ENCODE results near the gene SPATA3. TPM values are rescaled to one million over a fixed set of nuclear protein-coding genes. Genes with fewer than 3 reads are reported as not detected.

Gene SPATA3
- total RNA-seq, 1 donor from 2014 or later = not detected

GRCh38 chr2:230981704-230982103 lies 14.2 kb upstream of the SPATA3 start:
- no peak for FAIRE-seq
- Histone ChIP-seq H3K4me3 (ENCODE audit: low read depth, low read length) (no peak overlapping the region), H3K27me3 (ENCODE audit: control insufficient read depth, insufficient read depth, low read length) (peaks cover 2% of the 10 kb centered on the region), H3K36me3 (ENCODE audit: control insufficient read depth, insufficient read depth, low read length) (no peaks in the 10 kb centered on the region)
- no peak for DNase-seq (ENCODE audit: low read depth)
- TF ChIP-seq CTCF (IDR thresholded peaks at IDR 0.05; ENCODE audit: insufficient read depth, low read length, severe bottlenecking) = no peak

- FAIRE-seq = no peak
- TF ChIP-seq CTCF (IDR thresholded peaks at IDR 0.05; ENCODE audit: insufficient read depth, low read length, severe bottlenecking) = no peak
- H3K27me3 ChIP-seq (ENCODE audit: control insufficient read depth, insufficient read depth, low read length) = peaks cover 2% of the 10 kb centered on the region
- no peak overlapping the region for H3K4me3 ChIP-seq (ENCODE audit: low read depth, low read length)
- DNase-seq (ENCODE audit: low read depth) = no peak
- H3K36me3 ChIP-seq (ENCODE audit: control insufficient read depth, insufficient read depth, low read length) = no peaks in the 10 kb centered on the region
Observed at GRCh38 chr2:230982126-230982525, 13.8 kb upstream of the SPATA3 start.

GRCh38 chr2:230982528-230982927 lies 13.4 kb upstream of the SPATA3 start:
- no peaks in the 10 kb centered on the region for H3K36me3 ChIP-seq (ENCODE audit: control insufficient read depth, insufficient read depth, low read length)
- H3K4me3 ChIP-seq (ENCODE audit: low read depth, low read length) = no peak overlapping the region
- TF ChIP-seq CTCF (IDR thresholded peaks at IDR 0.05; ENCODE audit: insufficient read depth, low read length, severe bottlenecking) = no peak
- FAIRE-seq (no peak), DNase-seq (ENCODE audit: low read depth) (no peak)
- H3K27me3 ChIP-seq (ENCODE audit: control insufficient read depth, insufficient read depth, low read length) = peaks cover 2% of the 10 kb centered on the region

GRCh38 chr2:230983566-230983965 lies 12.4 kb upstream of the SPATA3 start:
- no peak overlapping the region for H3K4me3 ChIP-seq (ENCODE audit: low read depth, low read length)
- no peak for TF ChIP-seq CTCF (IDR thresholded peaks at IDR 0.05; ENCODE audit: insufficient read depth, low read length, severe bottlenecking)
- peaks cover 2% of the 10 kb centered on the region for H3K27me3 ChIP-seq (ENCODE audit: control insufficient read depth, insufficient read depth, low read length)
- DNase-seq (ENCODE audit: low read depth) (no peak), FAIRE-seq (no peak)
- H3K36me3 ChIP-seq (ENCODE audit: control insufficient read depth, insufficient read depth, low read length) = no peaks in the 10 kb centered on the region

- FAIRE-seq = no peak
- H3K4me3 ChIP-seq (ENCODE audit: low read depth, low read length) = no peak overlapping the region
- TF ChIP-seq CTCF (IDR thresholded peaks at IDR 0.05; ENCODE audit: insufficient read depth, low read length, severe bottlenecking) = no peak
- no peaks in the 10 kb centered on the region for H3K36me3 ChIP-seq (ENCODE audit: control insufficient read depth, insufficient read depth, low read length)
- H3K27me3 ChIP-seq (ENCODE audit: control insufficient read depth, insufficient read depth, low read length) = peaks cover 2% of the 10 kb centered on the region
- no peak for DNase-seq (ENCODE audit: low read depth)
Observed at GRCh38 chr2:230984393-230985220, 11.3 kb upstream of the SPATA3 start.

Data from bronchial epithelial cell (primary cell).